MM.1S (cell line): ENCODE measurements around the gene SLC9A3.

Source experiments
- EZH2 ChIP-seq: fragments of 300-600 bp; sonication (generic); optimal IDR thresholded peaks from 2 replicates; pipeline ENCODE3; 2017; ENCODE audit warnings: low read depth, mild to moderate bottlenecking, antibody characterized with exemption, low read length, mixed read lengths
- EZH2phosphoT487 ChIP-seq: fragments of 300-600 bp; sonication (generic); IDR thresholded peaks from 2 replicates; pipeline ENCODE4 v1.6.1; 2018; ENCODE audit warnings: antibody characterized with exemption, low read length

GRCh38 chr5:472656-473550 is 51.3 kb downstream of the SLC9A3 start:
- no peak for TF ChIP-seq EZH2
- no peak for TF ChIP-seq EZH2phosphoT487
